ENCODE results near the gene NUDT1.

GRCh38 chr7:2220030-2220429 lies 22.0 kb upstream of the NUDT1 start:
- no peak for TF ChIP-seq POLR2AphosphoS5 (IDR thresholded peaks at IDR 0.05; ENCODE audit: low read depth)
- TF ChIP-seq GABPA (IDR thresholded peaks at IDR 0.05; ENCODE audit: low read depth): no peak
